Embryonic facial prominence (tissue), 1 donor: ENCODE results near the gene PDZD11.
"Not testable (repeated sequence)": the region's sequence is repeated elsewhere in the genome, so short reads cannot be mapped to it uniquely, and the experiment has no call there.

ENCODE experiments used
- DNase-seq: peaks from one replicate; pipeline ENCODE4 v3.0.0-alpha.2; 2016; ENCODE audit errors: extremely low spot score

The PDZD11 gene, protein sequence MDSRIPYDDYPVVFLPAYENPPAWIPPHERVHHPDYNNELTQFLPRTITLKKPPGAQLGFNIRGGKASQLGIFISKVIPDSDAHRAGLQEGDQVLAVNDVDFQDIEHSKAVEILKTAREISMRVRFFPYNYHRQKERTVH

DNA sequence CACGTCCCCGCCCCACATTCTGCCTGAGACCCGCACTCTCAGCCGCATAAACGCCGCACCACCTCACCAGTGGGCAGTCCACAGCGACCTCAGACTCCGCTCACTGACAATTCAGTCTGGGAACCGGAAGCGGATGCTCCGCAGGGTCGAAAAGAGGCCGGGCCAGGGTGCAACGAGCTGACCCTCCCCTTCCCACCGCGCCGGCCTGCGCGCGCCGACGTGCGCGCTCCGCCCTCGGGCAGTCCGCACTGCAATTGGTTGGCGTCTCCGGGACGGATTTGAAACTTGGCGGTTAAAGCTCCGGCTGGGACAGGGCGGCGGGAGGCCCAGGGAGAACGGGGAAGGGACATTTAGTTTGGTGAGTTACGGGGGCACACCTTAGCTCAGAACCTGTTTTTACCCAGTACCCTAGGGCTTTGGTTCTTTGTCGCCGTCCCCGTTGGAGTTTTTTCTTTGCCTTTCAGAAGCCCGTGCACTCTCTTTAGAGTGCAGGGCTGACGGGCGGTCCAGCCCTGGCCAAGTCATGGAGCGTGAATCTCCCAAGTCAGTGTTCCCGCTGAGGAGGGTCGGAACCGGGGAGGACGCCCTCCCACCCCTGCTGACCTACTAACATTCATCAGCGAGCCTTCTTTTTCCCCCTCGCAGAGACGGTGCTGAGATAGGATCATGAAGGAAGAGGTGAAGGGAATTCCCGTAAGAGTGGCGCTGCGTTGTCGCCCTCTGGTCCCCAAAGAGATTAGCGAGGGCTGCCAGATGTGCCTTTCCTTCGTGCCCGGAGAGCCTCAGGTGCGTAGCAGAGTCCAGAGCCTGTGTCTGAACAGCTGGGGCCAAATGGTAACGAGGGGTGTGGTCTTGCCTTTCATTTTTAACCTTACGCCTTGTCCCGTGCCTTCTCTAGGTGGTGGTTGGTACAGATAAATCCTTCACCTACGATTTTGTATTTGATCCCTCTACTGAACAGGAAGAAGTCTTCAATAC is at the start of gene PDZD11, which contains the start of gene KIF4A:
TSS of gene PDZD11 (minus strand) at position 135 of the 978 bp plus-strand sequence. CDS start 586 bp downstream, outside the sequence.
TSS of gene KIF4A (plus strand) at position 312 of the 978 bp plus-strand sequence. CDS start at position 667, 355 bp downstream.
- DNase-seq = peak; percentile 37

DNA sequence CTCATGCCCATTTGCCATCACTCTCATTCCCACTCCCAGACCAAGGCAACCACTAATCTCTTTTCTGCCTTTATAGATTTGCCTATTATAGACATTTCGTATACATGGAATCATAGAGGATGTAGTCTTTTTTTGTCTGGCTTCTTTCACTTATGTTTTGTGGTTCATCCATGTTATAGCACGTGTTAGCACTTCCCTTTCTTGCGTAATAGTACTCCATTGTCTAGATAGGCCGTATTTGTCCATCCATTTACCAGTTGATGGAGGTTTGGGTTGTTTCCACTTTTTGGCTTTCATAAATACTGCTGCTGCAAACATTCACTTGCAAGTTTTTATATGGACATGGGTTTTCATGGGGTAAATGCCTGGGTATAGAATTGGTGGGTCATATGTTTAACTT is 48.6 kb upstream of the PDZD11 start:
- DNase-seq = no peak

GRCh38 chrX:70336767-70337166 is 47.0 kb upstream of the PDZD11 start:
- DNase-seq = no peak

DNA sequence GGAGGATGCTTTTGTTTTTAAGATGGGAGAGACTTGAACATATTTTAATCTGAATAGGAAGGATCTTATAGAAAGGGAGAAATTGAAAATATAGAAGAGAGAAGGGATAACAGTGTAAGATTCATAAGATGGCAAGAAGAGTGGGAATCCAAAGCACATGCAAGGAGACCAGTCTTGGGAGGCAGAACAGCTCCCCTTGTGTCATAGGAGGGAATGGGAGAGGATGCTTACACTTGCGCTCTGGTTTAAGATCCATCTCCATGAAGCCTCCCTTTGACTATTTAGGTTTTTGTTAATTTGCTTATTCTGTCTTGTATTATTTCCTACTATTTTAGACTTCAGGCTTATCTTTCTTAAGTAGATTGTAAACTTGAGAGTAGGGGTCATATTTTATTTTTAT is 42.9 kb upstream of the PDZD11 start:
- DNase-seq = no peak

DNA sequence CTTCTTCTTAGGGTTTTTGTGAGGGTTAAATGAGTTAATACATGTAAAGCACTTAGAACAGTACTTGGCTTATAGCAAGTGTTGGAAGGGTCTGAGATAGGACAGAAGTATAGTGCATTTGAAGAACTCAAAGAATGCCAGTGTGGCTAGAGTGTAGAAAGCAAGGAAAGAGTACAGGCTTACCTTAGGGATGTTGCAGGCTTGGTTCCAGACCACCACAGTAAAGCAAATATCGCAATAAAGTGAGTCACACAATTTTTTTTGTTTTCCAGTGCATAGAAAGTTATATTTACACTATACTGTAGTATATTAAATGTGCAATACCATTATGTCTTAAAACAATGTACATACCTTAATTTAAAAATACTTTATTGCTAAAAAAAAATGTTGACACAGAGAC is 41.4 kb upstream of the PDZD11 start:
- no peak for DNase-seq

- no peak for DNase-seq
These were observed 34.6 kb upstream of the PDZD11 start for GRCh38 chrX:70324326-70324725.

DNA sequence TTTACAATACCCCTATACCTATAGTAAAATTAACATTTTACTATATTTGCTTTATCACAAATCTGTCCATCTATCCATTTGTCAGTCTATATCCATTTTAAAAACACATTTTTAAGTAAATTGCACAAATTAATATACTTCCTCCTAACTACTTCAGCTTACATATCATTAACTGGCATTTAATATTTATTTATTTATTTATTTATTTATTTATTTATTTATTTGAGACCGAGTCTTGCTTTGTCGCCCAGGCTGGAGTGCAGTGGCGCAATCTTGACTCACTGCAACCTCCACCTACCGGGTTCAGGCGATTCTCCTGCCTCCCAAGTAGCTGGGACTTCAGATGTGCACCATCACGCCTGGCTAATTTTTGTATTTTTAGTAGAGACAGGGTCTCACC is 33.9 kb upstream of the PDZD11 start:
- DNase-seq = not testable (repeated sequence)

- DNase-seq = no peak
These were observed 33.1 kb upstream of the PDZD11 start for GRCh38 chrX:70322784-70323183.

DNA sequence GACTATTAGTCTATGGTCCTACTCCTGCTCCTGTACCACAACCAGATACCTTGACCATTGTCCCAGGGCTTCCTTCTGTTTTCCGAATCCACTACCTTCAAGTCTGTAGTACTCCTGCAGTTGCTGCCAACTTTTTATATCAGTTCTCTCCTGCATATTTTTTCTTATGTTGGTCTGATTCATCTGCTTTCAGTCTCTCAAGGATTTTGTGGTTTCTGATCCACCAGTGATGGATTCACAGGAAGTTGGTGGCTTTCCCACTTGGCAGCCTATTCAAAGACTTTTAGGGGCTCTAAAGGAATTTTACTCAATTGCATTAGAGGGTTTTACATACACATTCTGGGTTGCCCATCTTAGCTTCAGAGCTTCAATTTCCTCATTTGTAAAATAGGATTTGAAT is 23.8 kb upstream of the PDZD11 start:
- DNase-seq = no peak

DNA sequence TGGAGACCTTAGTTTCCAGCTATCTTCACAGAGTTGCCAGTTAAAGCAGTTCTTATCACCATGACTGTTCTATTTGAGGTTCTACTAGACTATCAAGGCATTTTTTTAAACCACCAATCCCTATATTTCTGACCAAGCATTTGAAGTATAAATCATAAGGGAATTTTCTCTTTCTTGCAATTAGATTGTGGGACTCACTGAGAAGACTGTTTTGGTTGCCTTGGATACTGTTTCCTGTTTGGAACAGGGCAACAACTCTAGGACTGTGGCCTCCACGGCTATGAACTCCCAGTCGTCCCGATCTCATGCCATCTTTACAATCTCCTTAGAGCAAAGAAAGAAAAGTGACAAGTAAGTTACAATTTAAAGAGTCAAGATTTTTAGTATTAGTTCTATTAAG is 12.0 kb upstream of the PDZD11 start:
- no peak for DNase-seq

- DNase-seq = no peak
These were observed 3.9 kb upstream of the PDZD11 start for GRCh38 chrX:70293621-70294020.

- DNase-seq = no peak
These were observed 3.1 kb upstream of the PDZD11 start for GRCh38 chrX:70292788-70293187.

DNA sequence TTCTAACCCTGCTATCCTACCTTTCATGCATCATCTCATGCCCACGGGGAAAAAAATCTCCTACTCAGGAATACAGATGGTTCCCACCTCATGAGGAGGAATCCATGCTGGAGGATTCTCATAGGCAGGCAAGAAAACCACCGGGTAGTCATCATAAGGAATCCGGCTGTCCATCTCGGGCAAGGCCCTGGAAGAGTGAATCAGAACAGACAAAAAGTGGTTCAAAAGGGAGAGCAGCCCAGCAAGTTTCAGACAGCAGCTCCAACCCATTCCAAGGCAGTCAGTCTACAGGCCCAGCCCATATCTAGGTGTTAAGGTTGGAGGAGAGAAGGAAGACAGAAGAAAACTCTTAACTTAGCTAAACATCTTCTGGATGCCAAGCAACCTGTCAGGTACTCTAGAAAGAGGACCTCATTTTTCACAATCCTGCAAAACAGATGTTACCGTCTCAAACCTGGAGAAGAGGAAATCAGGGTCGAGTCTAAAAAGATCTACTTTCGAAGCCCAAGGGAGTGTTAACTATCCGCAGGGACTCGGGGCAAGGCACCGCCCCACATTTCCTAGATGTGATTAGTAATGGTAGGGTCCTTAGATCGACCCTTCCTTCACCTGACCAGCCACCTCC is 447 bp downstream of the PDZD11 start:
- no peak for DNase-seq

GRCh38 chrX:70281951-70282350 is 7.8 kb downstream of the PDZD11 start, which contains the start of gene RAB41:
RAB41 (plus strand) TSS chrX:70282172; CDS start chrX:70282218, 46 bp downstream.
- DNase-seq = no peak

- DNase-seq = no peak
These were observed 9.2 kb downstream of the PDZD11 start for GRCh38 chrX:70280573-70280972.

DNA sequence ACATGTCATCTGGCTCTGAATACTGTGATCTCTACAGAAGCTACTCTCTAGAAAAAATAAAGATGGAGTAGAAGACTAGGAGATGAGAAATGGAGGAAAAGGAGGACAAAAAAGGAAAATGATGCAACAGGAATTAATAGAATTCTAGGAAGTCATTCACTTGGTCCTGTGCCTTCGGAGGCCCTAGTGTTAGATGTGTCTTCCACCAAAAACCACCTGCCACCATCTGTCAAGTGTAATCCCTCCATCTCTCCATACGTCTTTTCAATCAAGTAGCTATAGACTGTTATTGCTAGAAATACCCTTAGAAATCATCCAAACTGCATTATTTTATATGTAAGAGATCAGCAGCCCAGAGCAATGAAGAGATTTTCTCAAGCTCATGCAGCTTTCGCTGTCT is 10.6 kb downstream of the PDZD11 start:
- DNase-seq = no peak

GRCh38 chrX:70274029-70274428 is 15.7 kb downstream of the PDZD11 start:
- DNase-seq = not testable (repeated sequence)

DNA sequence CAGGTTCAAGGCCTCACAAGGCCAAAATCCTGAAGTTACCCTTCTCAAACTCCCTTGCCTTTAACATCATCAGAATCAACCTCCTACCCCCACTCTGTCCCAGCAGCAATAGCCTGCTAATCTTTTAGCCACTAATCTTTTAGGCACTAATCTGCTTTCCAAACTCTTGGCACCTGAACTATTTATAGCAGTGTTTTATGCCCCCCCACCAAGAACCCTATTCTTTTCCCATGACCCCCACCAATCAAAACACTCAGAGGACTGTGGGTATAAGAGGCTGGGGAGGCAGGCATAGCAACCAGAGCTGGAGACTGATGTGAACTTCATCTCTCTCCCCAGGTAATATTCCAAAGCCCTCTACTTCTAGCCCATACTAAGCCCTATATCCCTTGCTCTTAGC is 21.7 kb downstream of the PDZD11 start, which contains the start of gene ARR3:
TSS of gene ARR3 (plus strand) at position 301 of the 400 bp plus-strand sequence. CDS start 1,052 bp downstream, outside the sequence.
- no peak for DNase-seq

GRCh38 chrX:70264784-70265183 is 24.9 kb downstream of the PDZD11 start:
- no peak for DNase-seq

DNA sequence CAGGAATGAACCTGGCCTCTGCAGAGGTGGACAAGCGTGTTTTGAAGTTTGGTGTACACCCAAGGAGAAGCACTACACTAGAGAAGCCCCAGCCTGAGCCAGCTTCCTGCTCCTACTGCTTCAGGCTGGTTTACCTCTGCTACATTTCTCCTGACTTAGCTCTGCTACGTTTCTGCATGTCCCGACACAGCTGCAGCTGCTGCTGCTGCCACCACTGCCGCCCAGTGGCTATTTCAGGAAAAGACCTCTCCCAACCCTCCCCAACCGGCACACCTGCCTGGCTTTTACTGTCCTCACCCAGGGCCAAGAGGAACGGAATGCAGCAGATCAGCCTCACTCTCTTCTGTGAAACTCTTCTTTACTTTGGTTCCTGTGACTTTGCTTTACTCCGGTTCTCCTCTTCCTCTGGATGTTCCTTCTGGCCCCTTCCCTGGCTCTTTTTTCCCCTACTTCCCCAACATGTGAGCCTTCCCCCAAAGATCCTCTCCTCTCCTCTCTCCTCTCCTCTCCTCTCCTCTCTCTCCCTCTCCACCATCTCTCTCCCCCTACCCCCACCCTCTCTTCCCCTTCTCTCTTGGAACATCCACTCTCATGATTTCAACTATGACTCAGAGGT is 26.7 kb downstream of the PDZD11 start:
- no peak for DNase-seq

DNA sequence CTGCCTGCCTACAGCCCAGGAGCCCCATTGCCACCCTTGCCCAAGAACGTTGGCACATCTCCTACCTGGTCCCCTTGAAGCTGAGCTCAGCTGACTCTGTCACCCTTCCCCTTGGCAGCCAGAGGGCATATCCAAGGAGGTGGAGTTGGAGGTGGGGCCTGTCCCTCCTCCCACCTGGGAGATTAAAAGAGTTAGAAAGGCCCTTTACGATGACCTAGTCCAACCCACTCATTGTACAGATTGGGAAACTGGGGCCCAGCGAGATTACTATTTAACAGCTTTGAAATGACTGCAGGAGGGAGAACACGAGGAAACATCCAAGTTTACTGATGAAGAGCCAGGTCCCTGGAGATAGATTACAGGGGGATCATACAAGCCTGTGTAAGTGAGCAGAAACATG is 29.6 kb downstream of the PDZD11 start, which contains the start of gene P2RY4:
TSS of gene P2RY4 (minus strand) at position 101 of the 400 bp plus-strand sequence. CDS start 580 bp downstream, outside the sequence.
- DNase-seq = no peak
